ENCODE data around the gene CCDC186. TPM values are rescaled to one million over a fixed set of nuclear protein-coding genes. Genes with fewer than 3 reads are reported as not detected.

CCDC186 gene
- total and polyA plus RNA-seq, 2 donors from 2014 or later, result 4.7 to 34.2 TPM

DNA sequence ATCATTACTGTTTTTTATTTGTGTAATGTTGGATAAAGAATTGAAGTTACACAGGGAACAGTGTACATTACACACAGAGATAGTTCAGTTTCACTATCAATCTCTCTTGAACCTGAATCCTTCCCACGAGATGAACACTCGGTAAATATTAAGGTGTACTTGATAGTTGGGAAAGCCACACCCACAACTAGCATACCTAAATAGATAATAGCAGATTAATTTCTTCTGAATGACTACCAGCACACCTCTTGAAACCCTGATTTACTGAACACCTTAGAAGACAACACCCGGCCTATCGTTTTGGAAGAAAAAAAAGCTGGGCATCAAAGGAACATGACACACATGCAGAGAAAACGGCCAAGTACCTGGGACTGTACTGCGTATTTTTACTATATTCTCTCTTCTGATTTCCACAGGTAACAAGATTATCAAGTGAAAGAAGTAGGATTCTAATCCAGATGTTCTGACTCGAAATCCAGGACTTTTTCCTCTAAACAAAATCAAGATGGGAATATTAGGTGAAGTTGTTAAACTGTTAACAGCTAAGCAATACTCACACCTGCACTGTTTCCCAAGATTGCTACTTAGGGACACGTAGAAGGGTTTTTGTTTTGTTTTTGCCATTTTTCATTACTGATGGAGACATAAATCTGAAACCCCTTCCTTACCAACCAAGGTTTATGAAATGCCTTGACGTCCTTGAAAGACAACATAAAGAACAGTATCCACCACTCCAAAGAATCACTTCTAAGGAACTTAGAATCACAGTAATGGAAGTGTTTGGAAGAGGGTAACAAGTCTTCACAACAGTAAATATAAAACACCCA lies 1.0 kb downstream of the CCDC186 start:
- H3K9ac ChIP-seq (ENCODE audit: low read length in 3 of 3), result peak overlapping the region; percentile 82 to 98 (median 84)
- peak overlapping the region; percentile 87 to 96 for H3K27ac ChIP-seq (ENCODE audit: low read depth in 2 of 2, low read length in 2 of 2)
- peaks cover 0 to 7% (median 0%) of the 10 kb centered on the region in 3 donors for H3K9me3 ChIP-seq (ENCODE audit: control insufficient read depth in 2 of 3, insufficient read depth in 1 of 3, low read length in 3 of 3)
- intact Hi-C loops (cut with DNase I), result no loop called here
- H3K27me3 ChIP-seq (ENCODE audit: control insufficient read depth, insufficient read depth, low read length), result no peaks in the 10 kb centered on the region
- DNase-seq (peak in 2 of 5 donors; percentile 14 to 56), FAIRE-seq (no peak)
- peak overlapping the region; percentile 86 to 97 (median 88) for H3K4me3 ChIP-seq (ENCODE audit: low read length in 3 of 3)
- H3K36me3 ChIP-seq (ENCODE audit: control insufficient read depth in 2 of 3, insufficient read depth in 3 of 3, low read length in 3 of 3), result no peaks in the 10 kb centered on the region
- TF ChIP-seq, protein P1, sequence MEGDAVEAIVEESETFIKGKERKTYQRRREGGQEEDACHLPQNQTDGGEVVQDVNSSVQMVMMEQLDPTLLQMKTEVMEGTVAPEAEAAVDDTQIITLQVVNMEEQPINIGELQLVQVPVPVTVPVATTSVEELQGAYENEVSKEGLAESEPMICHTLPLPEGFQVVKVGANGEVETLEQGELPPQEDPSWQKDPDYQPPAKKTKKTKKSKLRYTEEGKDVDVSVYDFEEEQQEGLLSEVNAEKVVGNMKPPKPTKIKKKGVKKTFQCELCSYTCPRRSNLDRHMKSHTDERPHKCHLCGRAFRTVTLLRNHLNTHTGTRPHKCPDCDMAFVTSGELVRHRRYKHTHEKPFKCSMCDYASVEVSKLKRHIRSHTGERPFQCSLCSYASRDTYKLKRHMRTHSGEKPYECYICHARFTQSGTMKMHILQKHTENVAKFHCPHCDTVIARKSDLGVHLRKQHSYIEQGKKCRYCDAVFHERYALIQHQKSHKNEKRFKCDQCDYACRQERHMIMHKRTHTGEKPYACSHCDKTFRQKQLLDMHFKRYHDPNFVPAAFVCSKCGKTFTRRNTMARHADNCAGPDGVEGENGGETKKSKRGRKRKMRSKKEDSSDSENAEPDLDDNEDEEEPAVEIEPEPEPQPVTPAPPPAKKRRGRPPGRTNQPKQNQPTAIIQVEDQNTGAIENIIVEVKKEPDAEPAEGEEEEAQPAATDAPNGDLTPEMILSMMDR (IDR thresholded peaks at IDR 0.05; ENCODE audit: borderline replicate concordance, extremely low read depth, insufficient read depth), result no peak
- peaks cover 0 to 8% (median 3%) of the 10 kb centered on the region in 3 donors for H3K4me1 ChIP-seq (ENCODE audit: control insufficient read depth in 2 of 3, insufficient read depth in 2 of 3, low read depth in 1 of 3, low read length in 3 of 3)

DNA sequence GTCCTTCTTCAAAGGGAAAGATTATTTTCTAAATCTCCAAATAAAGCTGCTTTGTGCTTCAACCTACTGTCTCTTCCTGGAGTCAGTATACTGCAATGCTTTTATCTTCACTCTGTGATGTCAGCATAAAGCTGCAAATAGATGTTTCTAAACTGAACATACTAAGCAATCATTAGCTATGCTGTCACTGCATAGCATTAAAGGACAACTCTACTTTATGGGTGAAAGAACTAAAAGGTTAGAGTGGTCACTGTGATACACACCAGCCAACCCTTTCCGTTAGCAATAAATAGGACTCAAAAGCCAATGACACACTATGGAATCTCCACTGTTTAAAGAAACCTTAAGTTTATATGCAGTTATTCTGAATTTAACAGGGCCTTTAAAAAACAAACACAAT lies 1.8 kb downstream of the CCDC186 start:
- Histone ChIP-seq H3K27me3 (ENCODE audit: control insufficient read depth, insufficient read depth, low read length) (no peaks in the 10 kb centered on the region), H3K9ac (ENCODE audit: low read length in 3 of 3) (peak overlapping the region in 2 of 3 donors; percentile 5 to 98), H3K9me3 (ENCODE audit: control insufficient read depth in 2 of 3, insufficient read depth in 1 of 3, low read length in 3 of 3) (peaks cover 0 to 7% (median 0%) of the 10 kb centered on the region in 3 donors), H3K36me3 (ENCODE audit: control insufficient read depth in 2 of 3, insufficient read depth in 3 of 3, low read length in 3 of 3) (no peaks in the 10 kb centered on the region), H3K4me1 (ENCODE audit: control insufficient read depth in 2 of 3, insufficient read depth in 2 of 3, low read depth in 1 of 3, low read length in 3 of 3) (peaks cover 0 to 8% (median 3%) of the 10 kb centered on the region in 3 donors), H3K27ac (ENCODE audit: low read depth in 2 of 2, low read length in 2 of 2) (peak overlapping the region in 1 of 2 donors; percentile 28), H3K4me3 (ENCODE audit: low read length in 3 of 3) (peak overlapping the region; percentile 12 to 97 (median 88))
- intact Hi-C loops (cut with DNase I), result no loop called here
- DNase-seq, result peak in 2 of 5 donors; percentile 8 to 16
- TF ChIP-seq, protein P1 (IDR thresholded peaks at IDR 0.05; ENCODE audit: borderline replicate concordance, extremely low read depth, insufficient read depth), result no peak
- no peak for FAIRE-seq

DNA sequence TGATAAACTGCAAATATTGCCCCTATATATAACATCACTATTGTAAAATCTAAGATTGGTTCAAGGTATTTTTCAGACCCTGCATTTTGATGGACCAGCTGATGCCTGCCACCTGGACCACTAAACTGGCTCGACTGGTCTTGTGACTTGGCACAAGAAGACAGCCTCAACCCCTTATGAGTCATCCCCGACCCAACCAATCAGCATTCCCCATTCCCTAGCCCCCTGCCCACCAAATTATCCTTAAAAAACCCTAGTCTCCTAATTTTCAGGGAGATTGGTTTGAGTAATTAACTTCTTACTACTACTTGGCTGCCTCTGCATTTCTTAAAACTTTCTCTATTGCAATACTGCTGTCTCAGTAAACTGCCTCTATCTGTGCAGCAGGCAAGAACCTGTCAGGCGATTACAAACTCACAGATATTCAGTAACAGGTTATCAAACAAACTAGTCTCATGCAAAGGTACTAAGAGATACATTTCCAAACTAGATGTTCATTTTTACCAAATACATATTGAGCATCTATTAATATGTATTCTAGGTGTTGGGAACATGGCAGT lies 5.5 kb downstream of the CCDC186 start:
- no peak overlapping the region for H3K4me3 ChIP-seq (ENCODE audit: low read length in 3 of 3)
- no peak overlapping the region for H3K9ac ChIP-seq (ENCODE audit: low read length in 3 of 3)
- H3K27ac ChIP-seq (ENCODE audit: low read depth in 2 of 2, low read length in 2 of 2), result no peak overlapping the region
- TF ChIP-seq, protein P1 (IDR thresholded peaks at IDR 0.05; ENCODE audit: borderline replicate concordance, extremely low read depth, insufficient read depth), result no peak
- no peaks in the 10 kb centered on the region for H3K27me3 ChIP-seq (ENCODE audit: control insufficient read depth, insufficient read depth, low read length)
- H3K36me3 ChIP-seq (ENCODE audit: control insufficient read depth in 2 of 3, insufficient read depth in 3 of 3, low read length in 3 of 3), result no peaks in the 10 kb centered on the region
- no peak for FAIRE-seq
- intact Hi-C loops (cut with DNase I), result no loop called here
- peaks cover 0 to 7% (median 0%) of the 10 kb centered on the region in 3 donors for H3K9me3 ChIP-seq (ENCODE audit: control insufficient read depth in 2 of 3, insufficient read depth in 1 of 3, low read length in 3 of 3)
- peaks cover 0 to 19% (median 3%) of the 10 kb centered on the region in 3 donors for H3K4me1 ChIP-seq (ENCODE audit: control insufficient read depth in 2 of 3, insufficient read depth in 2 of 3, low read depth in 1 of 3, low read length in 3 of 3)
- no peak for DNase-seq

All from kidney (tissue), 14 donors.